ENCODE data around the gene MPV17L2.

DNA sequence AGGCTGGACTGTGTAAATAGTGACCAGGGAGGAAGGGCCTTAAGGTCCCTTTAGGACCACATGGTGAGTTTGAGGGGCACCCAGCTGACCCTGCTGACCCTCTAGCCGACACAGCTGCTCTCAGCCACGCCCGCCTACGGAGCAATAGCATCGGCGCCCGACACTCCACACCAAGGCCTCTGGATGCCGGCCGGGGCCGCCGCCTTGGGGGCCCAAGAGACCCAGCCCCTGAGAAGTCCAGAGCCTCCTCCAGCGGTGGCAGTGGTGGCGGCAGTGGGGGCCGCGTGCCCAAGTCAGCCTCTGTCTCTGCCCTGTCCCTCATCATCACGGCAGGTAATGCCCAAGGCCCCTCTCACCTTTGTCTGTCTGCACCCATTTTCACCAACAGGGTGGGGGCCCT is 48.7 kb upstream of the MPV17L2 start:
- TF ChIP-seq CTCF (conservative IDR thresholded peaks at IDR 0.05; ENCODE audit: low read length) (no peak), EZH2phosphoT487 (IDR thresholded peaks at IDR 0.05; ENCODE audit: borderline replicate concordance) (no peak)

Data from Loucy (cell line).